ENCODE data around the gene NUP93. TPM values are rescaled to one million over a fixed set of nuclear protein-coding genes. Genes with fewer than 3 reads are reported as not detected.

The NUP93 gene
- total RNA-seq, 1 experiment from 2014 or later: 165 TPM

GRCh38 chr16:56779906-56780305, 50.0 kb downstream of the NUP93 start:
- Mint-ChIP-seq H3K27me3 (ENCODE audit: low read depth) (no peaks in the 10 kb centered on the region), H3K4me1 (peaks cover 46 to 62% of the 10 kb centered on the region in 2 experiments), H3K36me3 (ENCODE audit: insufficient read depth in 1 of 3, low read depth in 3 of 3) (no peaks in the 10 kb centered on the region), H3K9me3 (no peaks in the 10 kb centered on the region), H3K27ac (no peak overlapping the region), H3K4me3 (no peak overlapping the region)
- Histone ChIP-seq H3K56ac (ENCODE audit: insufficient read length, low read depth, low read length) (no peak overlapping the region), H2AFZ (ENCODE audit: low read length) (no peak overlapping the region), H3K9ac (ENCODE audit: extremely low read depth, insufficient read length, low read length) (no peak overlapping the region), H4K5ac (ENCODE audit: insufficient read length, low read depth, low read length) (no peak overlapping the region), H3K9me3 (ENCODE audit: control insufficient read depth, low read depth, low read length) (no peaks in the 10 kb centered on the region), H2BK12ac (ENCODE audit: insufficient read length, low read depth, low read length) (no peak overlapping the region), H3K27me3 (ENCODE audit: insufficient read depth, low read length) (no peaks in the 10 kb centered on the region), H3K23ac (ENCODE audit: insufficient read length, low read depth, low read length) (no peak overlapping the region), H3K27ac (ENCODE audit: insufficient read length, low read depth, low read length) (no peak overlapping the region), H3K18ac (ENCODE audit: insufficient read length, low read depth, low read length) (no peak overlapping the region), H2BK20ac (ENCODE audit: low read depth, low read length, poor library complexity, severe bottlenecking) (no peak overlapping the region), H3T11ph (ENCODE audit: low read length) (no peak overlapping the region), H3K79me2 (ENCODE audit: insufficient read depth, low read length) (no peaks in the 10 kb centered on the region; the same call in 1 of the 2 replicates), H2BK120ac (ENCODE audit: low read depth, low read length, poor library complexity, severe bottlenecking) (no peak overlapping the region), H4K8ac (replicated peaks; ENCODE audit: insufficient read length, low read depth, low read length) (no peak overlapping the region), H3K23me2 (ENCODE audit: insufficient read length, low read depth, low read length, poor library complexity, severe bottlenecking) (no peaks in the 10 kb centered on the region), H2BK15ac (ENCODE audit: low read depth, low read length) (no peak overlapping the region), H4K20me1 (ENCODE audit: control insufficient read depth, insufficient read depth, insufficient read length) (no peaks in the 10 kb centered on the region), H3K14ac (ENCODE audit: insufficient read depth, low read length) (no peak overlapping the region), H2AK5ac (ENCODE audit: insufficient read length, low read length) (no peak overlapping the region), H3K4ac (ENCODE audit: low read depth, low read length) (no peak overlapping the region), H3K79me1 (ENCODE audit: insufficient read depth, low read depth, low read length, poor library complexity, severe bottlenecking) (no peaks in the 10 kb centered on the region), H3K4me2 (ENCODE audit: insufficient read depth, insufficient read length, low read length) (no peak overlapping the region), H4K91ac (ENCODE audit: insufficient read length, low read depth, low read length) (no peak overlapping the region), H2BK5ac (ENCODE audit: insufficient read length, low read length) (no peak overlapping the region), H3K4me1 (ENCODE audit: insufficient read depth, low read length) (peaks cover 19% of the 10 kb centered on the region)
- no peak for DNase-seq
- WGBS (ENCODE audit: extremely low coverage, insufficient read length, low lambda C conversion rate): no CpG with 5 or more reads among the region's 1 CpG
- no peak for TF ChIP-seq CTCF (conservative IDR thresholded peaks at IDR 0.05)

Data from H9 (cell line).